HepG2 (cell line): Measurements from ENCODE around the gene RHBDD3. TPM values are rescaled to one million over a fixed set of nuclear protein-coding genes. Genes with fewer than 3 reads are reported as not detected.

Experiments
- AGO2 ChIP-seq: fragments of 200-400 bp; formaldehyde crosslinking; optimal IDR thresholded peaks from 2 replicates; pipeline ENCODE3; 2017; ENCODE audit warnings: mild to moderate bottlenecking, low read depth, low read length, moderate library complexity
- ARID5B ChIP-seq: IDR thresholded peaks from 2 replicates; pipeline ENCODE4 v1.4.0; 2020; ENCODE audit warnings: mild to moderate bottlenecking, missing genetic modification reagents
- ATF2 ChIP-seq: sonication (generic); formaldehyde crosslinking; IDR thresholded peaks from 2 replicates; pipeline ENCODE4 v1.4.0; 2020; ENCODE audit warnings: missing genetic modification reagents
- KLF6 ChIP-seq: IDR thresholded peaks from 2 replicates; pipeline ENCODE4 v1.8.0; 2016; ENCODE audit warnings: missing biosample characterization, missing genetic modification reagents
- NFE2 ChIP-seq: sonication (generic); formaldehyde crosslinking; IDR thresholded peaks from 2 replicates; pipeline ENCODE4 v1.4.0; 2020; ENCODE audit warnings: missing genetic modification reagents
- NFE2L2 ChIP-seq: fragments of 150-350 bp; IDR thresholded peaks from 2 replicates; pipeline ENCODE4 v1.6.1; 2014; ENCODE audit warnings: low read length
- POGZ ChIP-seq: sonication (generic); formaldehyde crosslinking; IDR thresholded peaks from 2 replicates; pipeline ENCODE4 v1.4.0; 2020; ENCODE audit warnings: mild to moderate bottlenecking, missing genetic modification reagents
- RARA ChIP-seq: IDR thresholded peaks from 2 replicates; pipeline ENCODE4 v1.6.1; 2016; ENCODE audit warnings: missing genetic modification reagents, missing compliant biosample characterization
- RXRB ChIP-seq: IDR thresholded peaks from 2 replicates; pipeline ENCODE4 v1.6.1; 2016; ENCODE audit warnings: borderline replicate concordance, missing genetic modification reagents, missing compliant biosample characterization
- ZC3H13 ChIP-seq: sonication (generic); formaldehyde crosslinking; IDR thresholded peaks from 2 replicates; pipeline ENCODE4 v1.8.1; 2023; ENCODE audit warnings: mild to moderate bottlenecking, missing genetic modification reagents, moderate library complexity
- ZHX2 ChIP-seq, 2 experiments: sonication (generic) in 1 of 2; formaldehyde crosslinking in 1 of 2; IDR thresholded peaks; 2 replicates each; pipeline versions ENCODE4 v1.6.1 to v1.9.0; 2014 to 2022; ENCODE audit warnings: antibody characterized with exemption in 1 of 2, borderline replicate concordance in 1 of 2, inconsistent platforms in 1 of 2, low read depth in 1 of 2, missing genetic modification reagents in 1 of 2
- ZNF703 ChIP-seq: sonication (generic); formaldehyde crosslinking; IDR thresholded peaks from 2 replicates; pipeline ENCODE4 v1.5.1; 2020; ENCODE audit warnings: missing genetic modification reagents, mild to moderate bottlenecking, moderate library complexity, borderline replicate concordance
- ZNF781 ChIP-seq: sonication (generic); formaldehyde crosslinking; IDR thresholded peaks from 2 replicates; pipeline ENCODE4 v1.5.1; 2020; ENCODE audit warnings: borderline replicate concordance, mild to moderate bottlenecking, missing genetic modification reagents; ENCODE audit errors: not compliant biosample characterization
- ZNF839 ChIP-seq: sonication (generic); formaldehyde crosslinking; IDR thresholded peaks from 2 replicates; pipeline ENCODE4 v1.4.0; 2020; ENCODE audit warnings: missing genetic modification reagents, mild to moderate bottlenecking, borderline replicate concordance
- polyA plus RNA-seq, 8 experiments: library from polyadenylated mRNA; depleted of rRNA in 3 of 8; stranded (reverse) in 7 of 8; unstranded in 1 of 8; fragments of >200 nt; fragmentation: Illumina TruSeq in 4 of 8; extraction: Trizol in 4 of 8; gene quantifications; 2 replicates each; pipeline versions ENCODE4 v1.2.1 to v1.2.3, GENCODE V29; 2011 to 2016; ENCODE audit warnings: low read depth in 4 of 8, missing spikeins in 1 of 8, mixed read lengths in 1 of 8; ENCODE audit not compliant: insufficient read depth in 1 of 8
- total RNA-seq, 5 experiments: library from RNA; depleted of rRNA; stranded (reverse); fragments of >200 nt; fragmentation: Illumina TruSeq; extraction: Trizol; gene quantifications; 2 replicates each; pipeline ENCODE4 v1.2.3, GENCODE V29; 2016; ENCODE audit warnings: low read depth in 1 of 5
- TF ChIP-seq, protein P1 (sequence below): sonication (generic); formaldehyde crosslinking; IDR thresholded peaks from 2 replicates; pipeline ENCODE4 v1.5.0; 2020; ENCODE audit warnings: missing genetic modification reagents

Gene RHBDD3
- total and polyA plus RNA-seq, 2 of the 13 experiments (the other 11 are each of a cell fraction or from before 2014, with no cell fraction given): 12.1 to 26.7 TPM

DNA sequence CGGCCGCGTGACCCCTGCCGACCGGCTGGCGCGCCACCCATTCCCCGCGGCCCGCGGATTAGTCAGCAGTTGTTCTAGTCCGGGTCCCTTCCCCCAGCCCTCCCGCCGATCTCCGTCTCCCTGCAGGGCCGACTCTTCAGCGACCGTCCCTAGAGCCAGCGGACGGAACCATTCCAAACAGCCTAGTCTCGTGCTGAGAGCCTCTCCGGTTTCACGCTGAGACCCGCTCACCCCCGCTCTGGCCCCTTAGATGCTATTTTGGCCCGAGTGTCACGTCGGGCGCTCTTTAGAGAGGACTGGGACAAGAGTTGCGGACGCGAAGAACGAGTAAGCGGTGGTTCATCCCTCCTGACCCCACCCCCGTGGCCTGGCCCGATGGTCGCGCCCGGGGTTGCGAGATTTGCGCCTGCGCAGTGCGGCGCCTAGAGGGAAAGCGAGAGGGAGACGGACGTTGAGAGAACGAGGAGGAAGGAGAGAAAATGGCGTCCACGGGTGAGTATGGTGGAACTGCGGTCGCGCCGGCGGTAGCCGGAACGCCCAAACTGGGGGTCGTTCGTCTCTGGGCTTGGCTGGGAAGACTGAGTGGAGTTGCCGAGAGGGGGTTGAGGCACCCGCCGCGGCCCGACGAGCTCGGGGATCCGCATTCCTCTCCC, at the start of gene RHBDD3, which contains the start of gene EWSR1 (continued):
- TF ChIP-seq ZHX2 (IDR thresholded peaks at IDR 0.05; ENCODE audit: low read depth) (0 out of 2 replicates have a peak, but pooled peaks have one; percentile 21), ZHX2 (CRISPR knock-in tag; IDR thresholded peaks at IDR 0.05; ENCODE audit: borderline replicate concordance) (no peak), KLF6 (no peak), ZC3H13 (CRISPR knock-in tag) (no peak; the same call in none of the 2 replicates), POGZ (CRISPR knock-in tag) (peak; percentile 75), ZNF703 (0 out of 2 replicates have a peak, but pooled peaks have one; percentile 14), ZNF781 (CRISPR knock-in tag) (peak; percentile 34), NFE2 (CRISPR knock-in tag) (no peak), AGO2 (no peak), RARA (CRISPR knock-in tag) (0 out of 2 replicates have a peak, but pooled peaks have one; percentile 17), ARID5B (peak; percentile 59; the same call in 1 of the 2 replicates), ATF2 (CRISPR knock-in tag) (peak; percentile 1; the same call in 1 of the 2 replicates), NFE2L2 (peak; percentile 28; the same call in 1 of the 2 replicates), ZNF839 (no peak), RXRB (CRISPR knock-in tag) (no peak)
- TF ChIP-seq, protein P1, sequence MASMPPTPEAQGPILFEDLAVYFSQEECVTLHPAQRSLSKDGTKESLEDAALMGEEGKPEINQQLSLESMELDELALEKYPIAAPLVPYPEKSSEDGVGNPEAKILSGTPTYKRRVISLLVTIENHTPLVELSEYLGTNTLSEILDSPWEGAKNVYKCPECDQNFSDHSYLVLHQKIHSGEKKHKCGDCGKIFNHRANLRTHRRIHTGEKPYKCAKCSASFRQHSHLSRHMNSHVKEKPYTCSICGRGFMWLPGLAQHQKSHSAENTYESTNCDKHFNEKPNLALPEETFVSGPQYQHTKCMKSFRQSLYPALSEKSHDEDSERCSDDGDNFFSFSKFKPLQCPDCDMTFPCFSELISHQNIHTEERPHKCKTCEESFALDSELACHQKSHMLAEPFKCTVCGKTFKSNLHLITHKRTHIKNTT (CRISPR knock-in tag): no peak
